Measurements from ENCODE around the gene SNX20.

The SNX20 gene

DNA sequence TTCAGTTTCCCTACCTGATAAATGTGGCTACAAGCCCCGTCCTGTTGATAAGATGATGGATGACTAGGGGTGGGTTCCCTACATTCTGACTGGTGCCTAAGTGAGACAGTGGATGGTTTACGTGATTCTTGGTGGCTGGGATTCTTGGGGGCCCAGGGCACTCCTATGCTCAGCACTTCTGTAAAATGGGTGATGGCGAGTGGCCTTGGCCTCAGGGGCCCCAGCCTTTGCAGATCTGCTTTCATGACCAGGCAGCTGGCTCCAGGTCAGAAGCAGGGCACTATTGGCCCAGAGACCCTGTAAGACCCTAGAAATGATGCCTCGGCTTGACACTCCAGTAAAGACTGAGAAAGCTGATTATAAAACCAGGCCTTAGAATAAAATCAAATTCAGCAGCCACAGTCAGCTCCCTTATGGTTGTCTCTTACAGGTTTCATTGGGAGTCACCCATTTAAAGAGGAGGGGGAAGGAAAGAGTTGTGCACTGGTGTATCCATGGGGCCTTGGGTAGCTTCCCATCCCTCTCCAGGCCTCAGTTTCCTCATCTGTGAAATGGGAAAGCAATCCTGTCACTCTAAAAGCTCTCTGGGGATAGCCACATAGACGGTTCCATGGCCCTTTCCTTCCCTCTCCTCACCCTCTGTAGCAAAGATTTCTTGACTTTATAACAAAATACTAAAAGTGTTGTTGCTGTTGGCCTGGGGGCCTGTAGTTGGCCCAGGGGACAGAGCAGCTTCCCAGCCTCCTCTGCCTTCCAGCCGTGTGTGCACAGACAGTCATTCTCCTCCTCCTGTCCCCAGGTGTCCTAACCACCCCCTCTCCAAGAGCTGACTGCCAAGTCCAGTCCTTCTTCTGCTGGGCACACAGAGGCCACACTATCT lies 1.2 kb downstream of the SNX20 start:
- no peak for DNase-seq (ENCODE audit: low spot score)

DNA sequence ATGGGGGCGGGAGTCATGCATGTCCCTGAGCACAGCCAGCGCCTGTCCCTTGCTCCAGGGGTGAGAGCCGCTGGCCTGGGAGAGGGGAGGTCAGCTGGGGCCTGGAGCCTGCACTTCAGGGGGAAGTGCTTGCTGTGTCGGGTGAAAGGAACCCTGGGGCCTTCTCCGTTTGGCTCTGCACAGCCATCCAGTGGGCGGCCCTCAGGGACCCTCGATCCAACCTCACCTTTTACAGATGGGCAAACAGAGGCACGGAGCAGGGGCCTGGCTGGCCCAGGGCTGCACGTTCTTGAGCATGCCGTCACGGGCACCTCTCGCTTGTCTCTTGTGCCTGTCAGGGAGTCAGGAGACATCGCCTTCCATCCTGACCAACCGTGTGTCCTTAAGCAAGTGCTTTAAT lies 1.8 kb downstream of the SNX20 start:
- DNase-seq (ENCODE audit: low spot score): no peak

DNA sequence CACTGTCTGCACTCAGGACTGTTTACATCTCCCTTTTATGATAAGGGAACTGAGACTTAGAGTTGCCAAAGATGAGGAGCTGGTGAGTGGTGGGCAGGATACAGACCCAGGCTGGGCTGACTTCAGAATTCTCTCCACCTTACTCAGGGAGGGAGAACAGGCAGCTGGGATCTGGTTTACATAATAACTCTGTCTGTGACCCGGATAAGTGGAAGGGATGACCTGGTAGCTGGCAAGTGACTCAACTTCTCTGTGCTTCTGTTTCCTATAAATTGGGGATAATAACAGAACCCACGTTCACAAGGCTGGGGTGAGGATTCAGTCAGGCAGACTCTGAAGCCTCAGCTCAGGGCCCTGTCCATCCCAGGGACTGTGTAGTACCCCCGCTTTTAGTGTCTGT lies 2.6 kb downstream of the SNX20 start:
- no peak for DNase-seq (ENCODE audit: low spot score)

DNA sequence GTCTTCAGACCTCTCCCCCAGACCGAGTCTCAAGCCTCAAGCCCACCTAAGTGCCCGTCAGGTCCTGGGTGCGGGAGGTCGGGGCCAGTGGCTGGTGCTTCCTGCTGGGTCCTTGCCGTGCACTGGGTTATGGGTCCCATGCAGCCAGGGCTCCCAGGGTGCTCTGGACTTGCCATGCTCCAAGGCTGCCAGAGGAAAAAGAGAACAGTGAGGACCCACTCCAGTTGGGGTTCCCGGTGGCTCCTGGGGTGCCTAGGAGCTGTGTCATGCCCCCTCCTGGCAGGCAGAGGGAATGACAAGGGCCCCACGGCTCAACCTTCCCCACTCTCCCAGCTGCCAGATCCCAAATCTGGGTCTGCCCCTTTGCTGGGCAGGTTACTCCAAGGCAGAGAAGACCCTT lies 3.8 kb downstream of the SNX20 start:
- DNase-seq (ENCODE audit: low spot score): no peak

DNA sequence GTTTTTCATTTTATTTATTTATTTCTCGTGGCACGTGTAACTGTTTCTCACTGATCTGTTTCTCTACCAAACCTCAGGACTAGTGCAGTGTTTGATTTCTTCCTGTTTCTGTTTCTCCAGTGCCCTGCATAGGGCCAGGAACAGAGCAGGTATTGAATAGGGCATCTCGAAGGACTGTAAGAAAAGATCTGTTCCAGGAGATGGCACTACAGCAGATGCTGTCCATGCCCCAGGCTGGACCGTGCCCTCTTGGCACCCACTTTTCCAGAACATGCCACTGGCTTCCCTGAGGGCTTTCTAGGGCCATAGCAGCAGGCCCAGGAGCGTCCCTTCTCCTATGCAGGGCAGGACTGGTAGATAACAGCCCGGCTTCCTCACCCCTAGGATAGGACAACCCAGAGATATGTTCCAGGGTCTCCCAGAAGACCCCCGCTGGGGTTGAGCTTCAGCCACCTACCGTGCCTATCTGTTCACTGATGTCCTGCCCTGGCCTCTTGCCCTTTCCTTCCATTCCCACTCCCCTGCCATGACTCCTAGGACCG lies 4.4 kb downstream of the SNX20 start:
- DNase-seq (ENCODE audit: low spot score): no peak

DNA sequence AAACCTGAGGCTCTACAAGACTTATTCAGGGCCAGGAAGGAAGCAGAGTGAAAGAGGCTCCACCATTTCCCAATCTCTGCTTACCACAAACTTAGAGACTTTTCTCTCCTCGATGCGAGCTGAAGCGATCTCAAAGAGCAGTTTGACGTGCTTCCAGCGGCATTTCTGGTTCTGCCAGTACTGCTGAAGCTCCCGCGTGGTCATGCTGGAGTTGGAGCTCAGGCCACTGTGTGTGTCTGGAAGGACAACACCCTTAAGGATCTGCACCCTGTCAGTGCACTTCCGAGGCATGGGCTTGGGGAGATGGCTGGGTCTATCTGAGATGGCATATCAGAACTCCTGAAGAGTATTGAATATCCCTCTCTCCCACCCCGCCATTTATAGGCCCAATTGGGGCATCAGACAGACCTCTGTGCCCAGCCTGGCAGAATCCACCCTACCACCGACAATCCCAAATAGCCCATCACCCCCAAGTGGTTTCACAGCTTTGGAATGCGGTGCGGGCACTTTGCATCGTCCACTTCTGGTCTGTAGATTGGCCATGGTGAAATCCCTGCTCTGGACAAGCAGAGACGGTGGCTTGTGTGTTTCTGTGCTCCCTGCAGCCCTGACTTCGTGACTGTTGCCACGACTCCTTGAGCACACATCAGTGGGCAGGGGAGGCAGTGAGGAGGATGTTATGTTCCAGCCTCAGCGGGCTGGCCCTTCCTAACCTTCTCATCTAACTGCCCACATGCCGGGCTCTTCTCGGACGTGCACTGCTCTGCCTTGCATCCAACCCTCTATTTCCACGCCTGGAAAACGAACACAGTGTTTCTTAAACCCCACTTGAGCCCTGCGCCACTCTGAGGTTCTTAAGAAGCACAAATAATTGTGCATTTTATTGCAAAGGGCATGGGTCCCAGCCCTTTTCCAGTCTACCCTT lies 5.2 kb downstream of the SNX20 start:
- no peak for DNase-seq (ENCODE audit: low spot score)

DNA sequence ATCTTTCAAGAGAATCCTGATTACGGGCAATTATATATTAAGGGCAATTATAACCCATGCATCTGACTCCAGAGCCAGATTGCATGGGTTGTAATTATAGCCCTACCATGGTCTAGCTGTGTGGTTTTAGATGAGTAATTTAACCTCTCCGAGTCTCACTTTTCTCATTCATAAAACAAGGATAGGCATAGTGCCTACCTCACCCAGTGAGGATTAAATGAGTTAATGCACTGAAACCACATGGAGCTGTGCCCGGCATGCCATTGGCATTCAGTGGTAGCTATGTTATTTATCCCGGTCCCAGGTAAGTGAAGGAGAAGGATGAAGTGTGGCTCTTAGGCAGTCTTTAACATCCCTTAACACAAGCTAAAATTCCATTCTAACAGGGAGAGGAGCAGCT lies 6.3 kb downstream of the SNX20 start:
- DNase-seq (ENCODE audit: low spot score): no peak

DNA sequence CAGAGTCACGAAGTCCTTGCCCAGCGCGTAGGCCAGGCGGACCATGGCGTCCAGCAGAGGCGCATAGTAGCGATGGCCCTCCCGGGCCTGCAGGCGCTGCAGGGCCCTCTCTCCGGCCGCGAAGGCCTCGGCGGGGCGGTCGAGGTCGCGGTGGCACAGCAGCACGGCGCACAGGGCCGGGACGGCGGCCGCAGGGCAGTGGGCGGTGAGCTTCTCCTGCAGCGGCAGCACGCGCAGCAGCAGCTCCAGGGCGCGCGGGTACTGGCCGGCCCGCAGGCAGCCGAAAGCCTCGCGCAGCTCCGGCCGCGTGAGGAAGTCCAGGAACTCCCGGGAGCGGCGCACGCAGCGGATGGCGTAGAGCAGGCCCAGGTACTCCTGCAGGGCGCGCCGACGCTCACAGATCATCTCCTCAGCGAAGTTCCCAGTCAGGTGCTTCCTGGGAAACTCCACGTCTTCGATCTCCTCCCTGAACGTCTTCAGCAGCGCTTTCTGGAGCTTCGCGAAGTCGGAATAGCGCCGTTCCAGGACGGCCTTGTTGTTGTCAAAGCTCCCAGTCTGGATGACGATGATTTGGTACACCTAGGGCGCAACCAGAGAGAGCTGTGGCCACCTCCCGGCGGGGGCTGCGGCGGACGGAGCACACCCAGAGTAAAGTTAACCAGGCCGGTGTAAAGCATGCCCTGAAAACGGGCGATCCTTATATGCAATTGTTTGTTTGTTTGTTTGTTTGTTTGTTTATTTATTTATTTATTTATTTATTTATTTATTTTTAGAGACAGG lies 7.4 kb downstream of the SNX20 start:
- no peak for DNase-seq (ENCODE audit: low spot score)

DNA sequence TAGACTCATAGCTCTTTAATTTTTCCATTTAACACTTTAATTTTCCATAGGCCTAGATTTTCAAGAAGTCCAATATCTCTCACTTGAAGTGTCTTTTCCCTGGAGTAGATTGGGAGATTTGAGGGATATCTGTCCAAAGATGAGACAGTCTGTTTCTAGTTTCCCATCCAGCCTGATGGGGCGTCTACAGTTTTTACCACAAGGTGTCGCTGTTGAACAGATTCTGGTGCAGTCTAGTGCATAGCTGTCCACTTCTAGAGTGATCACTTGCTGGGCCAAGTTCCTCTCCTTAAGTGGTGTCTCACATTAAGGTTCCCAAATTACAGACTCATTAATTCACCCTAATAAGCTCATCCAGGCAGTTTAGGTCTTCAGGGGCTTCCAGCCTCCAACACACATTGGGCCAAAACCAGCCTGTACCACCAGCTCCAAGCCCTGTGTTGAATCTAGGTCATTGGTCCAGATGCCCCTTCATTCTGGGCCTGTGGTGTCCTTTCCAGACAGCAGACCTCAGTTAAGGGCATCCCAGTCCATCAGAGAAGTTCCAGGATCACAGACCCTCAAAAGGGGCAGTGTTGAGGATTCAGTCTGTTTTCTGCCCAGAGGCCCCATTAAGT lies 9.4 kb downstream of the SNX20 start:
- no peak for DNase-seq (ENCODE audit: low spot score)

DNA sequence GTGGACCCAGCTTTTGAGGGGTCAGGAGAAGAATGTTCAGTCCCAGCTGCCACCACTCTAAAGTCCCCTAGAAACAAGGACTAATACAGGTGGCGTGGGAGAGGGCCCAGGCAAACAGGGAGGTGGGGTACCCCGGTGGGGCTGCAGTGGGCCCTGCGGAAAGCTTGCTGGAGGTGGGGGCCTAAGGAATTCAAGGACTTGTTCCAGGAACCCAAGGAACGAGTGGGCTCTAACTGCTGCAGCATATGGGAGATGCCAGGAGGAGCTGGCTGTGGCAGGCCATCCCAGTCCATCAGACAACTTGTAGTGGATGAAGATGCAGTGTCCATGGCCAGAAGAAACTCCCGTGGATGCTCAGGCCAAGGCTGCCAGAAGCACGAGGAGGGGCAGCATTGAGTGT lies 10.6 kb downstream of the SNX20 start:
- no peak for DNase-seq (ENCODE audit: low spot score)

DNA sequence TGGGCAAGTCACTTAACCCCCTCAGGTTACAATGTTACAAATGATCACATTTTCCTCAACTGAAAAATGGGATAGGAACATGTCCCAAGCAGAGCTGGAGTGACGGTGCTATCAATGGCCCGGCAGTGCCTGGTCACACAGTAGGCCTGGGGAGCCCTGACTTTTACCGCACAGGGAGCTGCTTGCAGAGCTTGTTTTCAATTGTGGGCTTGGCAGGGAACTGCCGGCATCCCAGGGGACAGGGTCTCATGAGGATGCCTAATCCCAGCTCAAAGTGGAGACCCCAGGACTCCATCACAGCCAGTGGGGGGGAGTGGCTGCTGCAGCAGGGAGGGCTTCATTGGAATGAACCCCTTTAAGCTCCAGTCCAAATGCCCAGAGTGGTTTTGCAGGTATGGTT lies 11.4 kb downstream of the SNX20 start:
- no peak for DNase-seq (ENCODE audit: low spot score)

DNA sequence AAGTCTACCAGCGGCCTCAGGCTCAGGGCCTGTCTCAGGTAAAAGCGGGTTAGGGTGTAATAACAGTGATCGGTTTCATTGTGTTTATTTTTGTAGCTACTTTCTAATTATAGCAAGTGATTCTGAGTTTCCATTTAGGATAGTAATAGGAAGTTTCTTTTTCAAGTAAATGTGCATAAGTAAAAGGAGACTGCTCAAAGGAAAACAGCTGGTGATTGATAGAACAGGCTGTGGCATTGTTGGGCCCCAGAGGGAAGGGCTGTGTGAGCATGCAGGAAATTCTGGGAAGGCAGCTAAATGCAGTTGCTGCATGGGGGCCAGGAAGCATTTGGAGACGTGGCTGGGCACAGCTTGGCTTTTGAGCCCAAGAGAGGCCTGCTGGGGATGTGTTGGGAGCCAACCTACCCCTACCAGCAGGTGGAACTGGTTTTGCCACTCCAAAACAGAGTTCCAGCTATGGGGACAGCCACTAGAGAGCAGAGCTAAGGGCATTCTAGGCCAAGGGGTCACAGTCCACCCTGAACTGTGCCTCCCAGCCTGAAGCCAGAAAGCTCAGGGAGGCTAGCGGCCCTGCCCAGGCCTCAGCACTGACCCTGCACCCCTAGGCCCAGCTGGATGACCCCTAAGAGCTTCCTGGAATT lies 12.6 kb downstream of the SNX20 start:
- DNase-seq (ENCODE audit: low spot score): no peak

DNA sequence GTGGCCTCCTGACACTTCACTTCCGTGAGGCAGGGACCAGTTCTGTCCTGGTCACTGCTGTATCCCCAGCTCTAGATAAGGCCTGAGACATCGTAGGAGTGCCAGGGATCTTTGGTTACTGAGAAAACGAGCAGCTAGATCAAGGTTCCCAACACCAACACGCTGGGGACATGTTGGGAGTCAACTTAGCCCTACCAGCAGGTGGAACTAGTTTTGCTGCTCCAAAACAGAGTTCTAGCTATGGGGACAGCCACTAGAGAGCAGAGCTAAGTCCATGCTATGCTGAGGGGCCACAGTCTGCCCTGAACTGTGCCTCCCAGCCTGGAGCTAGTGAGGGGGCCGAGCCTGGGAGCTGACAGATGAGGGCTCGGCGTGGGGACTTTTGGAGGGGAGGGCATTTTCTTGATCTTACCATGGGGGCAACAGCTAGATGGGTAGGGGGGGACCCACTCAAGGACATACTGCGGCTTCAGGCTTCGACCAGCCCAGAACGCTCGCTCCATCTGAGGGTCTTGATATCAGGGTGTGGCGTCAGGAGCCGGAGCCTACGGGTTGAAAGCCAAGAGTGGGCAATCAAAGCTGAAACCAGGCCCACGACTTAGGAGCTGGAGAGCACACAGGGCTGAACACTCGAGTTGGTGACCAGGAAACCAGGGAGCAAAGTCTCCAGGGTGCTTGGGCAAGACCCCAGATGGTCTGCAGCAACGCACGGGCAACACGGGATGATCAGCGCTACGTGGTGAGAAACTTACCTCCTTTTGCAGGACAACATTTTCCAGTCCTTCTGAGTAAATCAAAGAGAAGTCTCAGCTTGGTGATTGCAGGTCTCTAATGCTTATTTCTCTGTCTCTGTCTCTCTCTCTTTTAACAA lies 13.4 kb downstream of the SNX20 start:
- DNase-seq (ENCODE audit: low spot score): no peak

DNA sequence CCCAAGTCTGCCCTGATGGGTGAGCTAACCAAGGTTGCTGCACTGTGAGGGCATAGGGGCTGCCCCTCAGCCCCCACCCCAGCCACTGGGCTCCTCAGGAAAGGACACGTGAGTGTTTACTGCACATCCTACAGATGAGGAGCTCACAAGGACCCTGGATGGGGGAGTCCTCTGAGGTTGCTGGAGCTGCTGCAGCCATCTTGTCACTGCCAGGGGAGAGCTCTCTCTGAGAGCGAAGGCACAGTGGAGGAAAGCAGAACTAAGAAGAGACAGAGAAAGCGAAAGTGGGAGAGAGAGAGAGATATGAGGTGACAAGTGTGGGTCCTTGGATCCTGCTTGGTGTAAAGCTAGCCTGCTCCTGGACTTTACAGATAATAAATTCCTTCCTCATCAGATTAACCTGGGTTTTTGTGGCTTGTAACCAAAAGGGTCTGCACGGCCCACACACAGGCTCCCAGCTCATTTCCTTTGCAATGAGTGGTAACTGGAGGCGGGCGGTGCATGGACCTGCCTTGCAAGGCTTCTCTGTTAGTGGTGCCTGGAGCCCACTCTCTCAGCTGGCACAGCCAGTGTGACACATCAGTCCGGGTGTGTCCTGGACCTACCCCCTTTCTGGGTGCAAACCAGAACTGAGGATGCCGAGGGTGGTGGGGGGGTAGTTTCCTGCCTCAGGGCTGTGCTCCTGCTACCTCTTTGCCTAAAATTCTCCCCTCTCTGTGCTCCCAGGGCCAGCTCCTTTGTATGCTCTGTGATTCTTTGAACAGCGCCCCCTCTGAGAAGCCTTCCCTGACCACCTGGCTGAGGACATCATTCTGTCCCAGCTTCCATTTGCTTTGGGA lies 14.2 kb downstream of the SNX20 start:
- no peak for DNase-seq (ENCODE audit: low spot score)

DNA sequence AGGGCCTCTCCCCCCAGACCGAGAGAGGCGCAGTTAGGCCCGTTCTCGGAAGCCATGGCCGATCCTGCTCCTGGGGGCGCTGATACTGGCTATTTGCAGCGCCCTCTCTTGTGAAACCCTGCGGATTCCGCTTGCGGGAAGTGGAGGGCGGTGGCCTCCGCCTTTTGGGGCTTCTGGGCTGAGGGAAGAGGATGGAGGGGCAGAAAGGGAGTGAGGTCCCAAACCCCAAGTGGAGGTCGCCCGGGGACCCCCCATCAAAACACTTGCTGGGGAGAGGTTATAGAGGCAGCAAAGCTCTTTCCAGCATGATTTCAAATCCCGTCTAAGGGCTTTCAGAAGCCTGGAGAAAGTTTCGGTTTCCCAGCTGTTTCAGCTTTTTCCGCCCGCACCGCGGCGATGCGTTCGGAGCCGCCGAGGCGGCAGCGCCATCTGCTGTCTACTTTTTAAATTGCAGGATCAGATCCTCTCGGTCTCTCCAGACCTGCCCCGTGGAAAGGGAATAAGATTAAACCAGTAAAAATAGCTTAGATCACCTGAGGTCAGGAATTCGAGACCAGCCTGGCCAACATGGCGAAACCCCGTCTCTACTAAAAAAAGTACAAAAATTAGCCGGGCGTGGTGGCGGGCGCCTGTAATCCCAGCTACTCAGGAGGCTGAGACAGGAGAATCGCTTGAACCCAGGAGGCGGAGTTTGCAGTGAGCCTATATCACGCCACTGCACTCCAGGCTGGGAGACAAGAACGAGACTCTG lies 15.8 kb downstream of the SNX20 start:
- peak; percentile 76 for DNase-seq (ENCODE audit: low spot score)

DNA sequence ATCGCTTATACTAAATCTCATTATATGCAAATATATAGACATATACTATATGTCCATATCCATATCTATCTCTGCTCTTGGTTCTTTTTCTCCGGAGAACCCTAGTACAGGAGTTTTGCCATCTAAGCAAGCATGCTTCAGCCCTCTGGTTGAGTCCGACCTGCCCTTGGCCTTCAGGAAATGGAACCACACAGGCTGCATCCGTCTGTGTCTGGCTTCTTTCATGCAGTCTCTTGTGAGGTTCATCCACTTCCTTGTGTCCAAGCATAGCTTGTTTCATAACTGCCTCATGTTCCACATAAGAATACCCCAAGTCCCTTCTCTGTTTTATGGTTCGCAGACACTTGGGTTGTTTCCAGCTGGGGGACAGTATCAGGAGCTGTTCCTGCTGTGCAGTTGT lies 16.8 kb downstream of the SNX20 start:
- no peak for DNase-seq (ENCODE audit: low spot score)

DNA sequence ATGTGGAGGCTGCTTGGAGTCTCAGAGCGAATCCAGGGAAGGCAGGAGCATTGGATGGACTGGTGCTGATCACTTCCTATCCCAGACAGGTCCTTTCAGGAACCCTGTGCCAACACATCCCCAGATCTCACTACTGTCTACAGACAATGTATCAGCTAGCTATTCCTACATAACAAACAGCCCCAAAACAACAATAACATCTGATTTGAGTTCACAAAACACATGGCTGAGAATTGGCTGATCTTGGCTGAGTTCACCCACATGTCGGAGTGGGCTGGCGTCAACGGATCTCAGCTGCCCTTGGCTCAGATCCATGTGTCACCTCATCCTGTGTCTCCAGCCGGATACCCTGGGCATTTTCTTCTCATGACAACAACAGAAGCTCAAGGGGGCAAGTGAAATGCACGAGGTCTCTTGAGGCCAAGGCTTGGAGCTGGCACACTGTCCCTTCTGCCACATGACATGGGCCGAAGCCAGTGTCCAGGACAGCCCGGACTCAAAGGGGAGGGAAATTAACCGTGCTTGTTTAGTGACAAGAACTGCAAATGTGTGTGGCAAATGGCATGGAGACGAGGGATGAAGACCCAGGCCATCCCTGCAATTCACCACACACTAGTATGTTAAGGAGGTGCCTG lies 18.7 kb downstream of the SNX20 start:
- no peak for DNase-seq (ENCODE audit: low spot score)

DNA sequence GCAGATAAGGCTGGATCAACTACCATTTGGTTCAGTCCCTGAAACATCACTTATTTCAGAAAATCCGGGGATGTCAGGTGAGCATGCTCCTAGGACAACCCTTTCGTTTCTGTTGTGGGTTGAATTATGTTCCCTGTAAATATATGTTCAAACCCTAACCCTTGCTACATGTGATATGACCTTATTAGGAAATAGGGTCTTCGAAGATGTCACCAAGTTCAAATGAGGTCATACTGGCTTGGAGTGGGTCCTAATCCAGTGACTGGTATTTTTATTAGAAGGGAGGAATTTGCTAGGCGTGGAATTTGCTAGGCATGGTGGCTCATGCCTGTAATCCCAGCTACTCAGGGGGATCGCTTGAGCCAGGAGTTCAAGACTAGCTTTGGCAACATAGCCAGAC lies 21.3 kb downstream of the SNX20 start:
- DNase-seq (ENCODE audit: low spot score): no peak

Measured in kidney capillary endothelial cell (primary cell).